ENCODE data around the gene MRPS27. TPM values are rescaled to one million over a fixed set of nuclear protein-coding genes. Genes with fewer than 3 reads are reported as not detected.

Gene MRPS27
- total RNA-seq, 1 experiment from 2014 or later = 52.7 TPM

DNA sequence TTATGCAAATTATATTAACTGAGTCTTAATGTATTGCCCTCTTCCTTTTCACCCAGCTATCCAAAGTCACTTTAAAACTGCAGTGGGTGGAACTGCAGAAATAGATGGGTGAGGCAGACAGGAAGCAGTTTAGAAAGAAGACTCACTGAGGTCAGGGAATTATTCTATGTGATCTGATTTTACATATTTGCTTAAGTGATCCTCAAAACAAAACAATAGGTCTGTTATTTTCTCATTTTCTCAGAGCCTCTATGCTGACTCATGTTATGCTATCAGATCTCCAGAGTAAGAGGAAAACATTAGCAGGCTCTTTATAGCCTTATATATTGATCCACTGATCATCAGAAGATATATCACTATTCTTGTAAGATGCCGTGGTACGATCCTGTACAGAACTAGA lies 63.5 kb downstream of the MRPS27 start:
- peak; percentile 22 for DNase-seq (ENCODE audit: low spot score)

DNA sequence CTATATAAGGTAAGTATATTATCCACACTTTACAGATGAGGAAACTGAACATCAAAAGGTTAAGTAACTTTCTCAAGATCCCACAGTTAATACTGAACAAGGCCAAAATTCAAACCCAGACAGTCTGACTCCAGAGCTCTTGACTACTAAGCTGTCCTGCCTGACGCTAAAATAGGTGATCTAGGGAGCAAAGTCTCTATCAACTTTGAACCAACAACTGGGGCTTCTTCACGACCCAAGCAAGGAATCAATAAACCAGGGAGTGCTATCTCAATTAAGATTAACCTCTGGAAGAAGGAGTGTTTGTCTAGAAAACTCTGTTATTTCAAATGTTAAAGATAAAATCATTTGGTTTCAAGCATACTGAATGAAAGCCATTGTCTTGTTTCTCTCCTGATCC lies 64.4 kb downstream of the MRPS27 start:
- DNase-seq (ENCODE audit: low spot score) = no peak

DNA sequence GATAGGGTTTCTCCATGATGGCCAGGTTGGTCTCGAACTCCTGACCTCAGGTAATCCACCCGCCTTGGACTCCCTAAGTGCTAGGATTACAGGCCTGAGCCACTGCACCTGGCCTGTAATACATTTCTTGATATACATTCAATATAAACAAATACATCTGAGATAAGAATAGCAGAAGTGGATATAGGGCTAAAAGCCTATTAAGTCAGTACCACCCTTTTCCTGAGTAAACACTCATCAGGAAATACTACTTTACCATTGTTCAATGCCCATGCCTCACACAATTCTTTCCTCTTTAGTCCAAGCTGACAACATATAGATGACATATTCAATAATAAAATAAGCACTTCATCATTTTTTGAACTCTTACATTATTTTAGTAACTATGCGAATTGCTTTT lies 64.8 kb downstream of the MRPS27 start:
- DNase-seq (ENCODE audit: low spot score) = peak; percentile 68

DNA sequence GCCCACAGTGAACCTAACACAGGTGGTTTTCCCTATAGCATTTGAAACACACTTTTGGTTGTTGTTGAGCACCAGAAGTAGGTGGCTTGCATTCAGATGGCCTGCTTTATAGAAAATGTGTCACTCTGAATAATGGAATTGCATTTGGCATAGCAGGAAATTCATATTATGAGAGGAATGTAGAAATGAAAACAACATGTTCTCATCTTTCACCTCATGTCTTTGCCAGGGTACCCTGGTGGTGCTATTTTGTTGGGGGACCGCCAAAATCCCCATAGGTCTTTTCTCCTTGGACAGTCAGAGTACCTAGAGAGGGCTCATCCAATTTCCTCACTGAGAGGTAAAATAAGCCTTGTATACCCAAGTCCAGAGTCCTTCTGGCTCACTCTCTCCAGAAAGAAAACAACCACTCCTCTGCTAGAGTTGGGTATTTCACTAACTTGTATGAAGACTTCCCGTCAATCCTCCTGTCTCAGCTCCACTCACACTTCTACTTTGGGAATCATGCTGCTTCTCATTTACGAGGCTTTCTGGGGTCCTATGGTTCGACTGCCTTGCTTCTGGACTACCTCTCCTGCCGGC lies 67.4 kb downstream of the MRPS27 start:
- no peak for DNase-seq (ENCODE audit: low spot score)

DNA sequence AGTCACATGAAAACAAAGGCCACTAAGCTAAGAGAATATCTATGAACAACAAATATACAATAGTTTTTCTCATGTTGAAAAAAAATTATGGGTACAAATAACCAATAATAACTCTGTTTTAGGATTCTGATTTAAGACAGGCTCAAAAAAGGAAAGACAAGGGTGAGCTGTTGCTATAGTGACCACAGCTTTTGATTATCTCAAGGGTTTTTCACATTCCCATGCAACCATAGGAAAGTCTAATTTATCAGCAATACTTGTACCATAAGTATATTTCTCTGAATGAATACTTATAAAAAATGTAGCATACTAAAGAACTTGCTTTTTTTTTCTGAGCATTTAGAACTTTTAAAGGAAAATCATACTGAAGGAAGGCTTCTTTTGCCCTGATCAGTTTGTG lies 68.0 kb downstream of the MRPS27 start:
- DNase-seq (ENCODE audit: low spot score) = no peak

DNA sequence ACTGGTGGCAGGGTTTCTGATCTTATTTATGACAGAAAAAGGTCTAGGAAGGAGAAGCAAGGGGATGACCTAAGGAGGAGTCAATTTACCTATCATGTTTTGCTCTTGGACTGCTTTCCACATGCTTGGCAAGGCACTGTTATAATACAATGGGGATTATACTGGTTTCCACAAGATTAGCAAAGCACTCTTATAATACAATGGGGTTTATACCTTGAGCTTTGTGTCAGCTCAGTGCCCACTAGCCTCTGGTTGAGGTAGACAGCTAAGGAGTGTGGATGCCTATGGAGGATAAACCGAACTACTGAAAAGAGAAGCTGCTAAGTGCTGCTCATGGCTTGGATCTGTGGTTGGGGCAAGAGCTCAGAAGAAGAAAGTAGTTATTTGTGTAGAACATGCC lies 68.7 kb downstream of the MRPS27 start:
- no peak for DNase-seq (ENCODE audit: low spot score)

DNA sequence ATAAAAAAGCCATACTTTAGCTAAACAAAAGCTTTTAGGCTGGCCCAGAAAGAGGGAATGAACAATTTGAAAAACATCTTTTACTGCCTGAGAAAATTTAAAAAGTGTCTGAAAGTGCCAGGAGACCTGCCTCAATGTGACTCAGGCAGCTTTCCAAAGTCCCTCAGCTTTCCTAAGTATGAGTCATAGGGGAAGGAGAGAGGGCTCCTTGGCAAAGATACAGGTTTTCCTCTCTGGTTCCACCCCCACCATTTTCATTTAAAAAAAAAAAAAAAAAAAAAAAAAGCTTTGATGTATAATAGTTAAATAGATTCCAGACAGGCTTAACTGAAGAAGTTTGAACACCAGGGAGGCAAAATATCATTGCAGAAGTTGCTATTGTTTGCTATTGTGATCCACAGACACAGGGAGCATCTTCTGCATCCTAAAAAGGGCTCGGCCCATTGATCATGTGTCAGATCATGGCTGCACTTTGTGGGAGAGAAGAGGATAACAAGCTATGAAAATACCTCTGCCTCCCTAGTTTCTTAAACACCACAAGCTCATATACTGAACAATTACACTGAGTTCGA lies 71.5 kb downstream of the MRPS27 start:
- DNase-seq (ENCODE audit: low spot score) = peak; percentile 49

DNA sequence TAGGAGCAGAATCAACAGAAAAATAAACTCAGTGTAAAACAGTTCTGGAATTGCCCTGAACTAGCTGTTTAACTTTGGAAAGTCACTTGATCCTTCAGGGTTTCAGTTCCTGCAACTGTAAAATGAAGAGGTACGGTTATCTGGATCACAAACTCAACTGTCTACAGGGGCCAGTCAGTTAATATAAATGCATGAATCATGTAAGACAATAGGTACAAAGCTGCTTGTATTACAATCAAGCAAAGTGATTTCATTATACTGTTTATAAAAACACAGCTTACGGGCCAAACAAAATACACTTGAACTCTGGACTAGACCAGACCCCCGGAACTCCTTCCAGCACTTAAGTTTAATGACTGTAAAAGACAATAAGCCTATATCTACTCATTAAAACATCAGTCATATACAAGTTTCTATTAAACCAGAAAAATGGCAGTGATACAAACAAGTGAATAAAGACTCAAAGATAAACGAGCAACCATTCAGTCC lies 73.0 kb downstream of the MRPS27 start:
- DNase-seq (ENCODE audit: low spot score) = no peak

DNA sequence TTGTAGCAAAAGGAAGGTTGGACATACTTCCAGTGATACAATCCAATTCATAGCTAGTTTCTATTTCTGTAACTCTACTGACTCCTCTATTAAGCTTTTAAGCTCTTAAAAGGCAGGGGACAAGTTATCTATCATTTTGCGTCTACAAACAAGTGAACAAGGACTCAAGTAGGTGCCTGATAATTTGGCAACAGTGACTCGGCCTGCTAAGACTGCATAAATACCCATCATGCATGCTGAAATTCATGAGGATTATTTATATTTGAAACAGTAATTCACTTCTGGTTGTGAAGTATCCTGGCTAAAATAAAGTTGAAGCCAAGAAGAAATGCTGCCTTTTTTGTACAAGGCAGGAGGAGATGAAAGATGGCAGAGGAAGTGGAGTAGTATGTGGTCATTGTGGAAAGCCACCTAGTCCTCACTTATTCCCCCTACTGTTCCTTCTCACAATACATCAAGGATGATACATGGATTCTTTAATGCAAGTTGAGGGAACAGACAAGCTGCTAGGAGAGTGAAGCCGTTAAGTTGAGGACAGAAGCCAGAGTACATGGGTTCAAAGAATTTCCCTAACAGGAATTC lies 74.0 kb downstream of the MRPS27 start:
- DNase-seq (ENCODE audit: low spot score) = no peak

DNA sequence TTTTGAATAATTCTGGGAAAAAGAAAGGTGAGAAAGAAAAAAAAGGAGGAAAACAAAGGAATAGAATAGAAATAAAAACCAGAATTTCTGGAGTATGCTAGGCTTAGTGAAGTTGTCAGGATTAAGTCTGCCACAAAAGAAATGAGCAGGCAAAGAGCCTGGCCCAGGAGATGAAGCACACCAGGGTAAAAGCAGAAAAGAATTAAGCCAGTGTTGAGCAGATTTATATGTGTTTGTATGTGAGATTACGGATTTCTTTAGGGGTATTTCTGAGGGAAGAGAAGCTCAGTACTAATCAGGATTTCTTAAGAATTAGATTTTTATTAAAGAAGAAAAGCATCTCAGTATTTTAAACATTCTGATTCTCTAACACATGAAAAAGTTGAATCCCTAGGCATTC lies 74.5 kb downstream of the MRPS27 start:
- no peak for DNase-seq (ENCODE audit: low spot score)

DNA sequence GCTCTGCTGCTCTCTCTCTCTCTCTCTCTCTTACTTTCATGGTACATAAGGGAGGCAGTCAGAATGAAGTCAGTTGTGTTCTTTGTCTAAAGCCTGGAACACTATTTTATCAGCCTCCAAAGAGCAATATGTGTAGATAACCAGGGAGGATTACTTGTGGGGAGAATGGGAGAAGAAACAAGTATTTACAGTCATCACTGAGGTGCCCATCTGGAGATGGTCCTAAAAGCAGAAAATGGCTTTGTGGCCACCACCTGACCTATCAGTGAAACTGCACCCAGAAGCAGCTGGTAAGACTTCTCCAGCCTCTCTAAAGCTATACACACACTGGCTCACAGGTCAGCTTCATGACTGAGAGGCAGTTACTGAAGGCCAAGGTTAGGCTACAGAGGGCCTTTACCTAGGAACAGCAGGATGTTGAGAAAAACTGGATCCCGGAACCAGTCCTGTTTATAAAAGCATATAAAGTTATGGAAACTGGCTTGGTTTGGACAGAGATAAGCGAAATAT lies 75.1 kb downstream of the MRPS27 start:
- DNase-seq (ENCODE audit: low spot score) = peak; percentile 52

DNA sequence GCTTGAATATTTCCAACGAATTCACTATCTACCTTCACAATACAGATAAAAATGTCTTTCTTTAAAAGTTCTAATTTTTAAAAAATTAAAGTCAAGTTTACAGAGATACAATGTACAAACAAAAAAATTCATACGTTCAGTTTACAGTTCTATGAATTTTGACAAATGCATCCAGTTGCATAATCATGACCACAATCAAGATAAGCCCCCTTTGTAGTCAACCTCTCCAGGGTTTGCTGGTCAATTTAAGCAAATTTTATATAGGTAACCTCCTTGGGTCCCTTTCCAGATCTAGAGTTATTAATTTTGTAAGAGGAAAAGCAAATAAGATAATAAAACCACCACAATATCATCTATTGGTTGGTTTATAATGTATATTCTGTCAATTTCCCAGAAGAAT lies 76.3 kb downstream of the MRPS27 start:
- no peak for DNase-seq (ENCODE audit: low spot score)

DNA sequence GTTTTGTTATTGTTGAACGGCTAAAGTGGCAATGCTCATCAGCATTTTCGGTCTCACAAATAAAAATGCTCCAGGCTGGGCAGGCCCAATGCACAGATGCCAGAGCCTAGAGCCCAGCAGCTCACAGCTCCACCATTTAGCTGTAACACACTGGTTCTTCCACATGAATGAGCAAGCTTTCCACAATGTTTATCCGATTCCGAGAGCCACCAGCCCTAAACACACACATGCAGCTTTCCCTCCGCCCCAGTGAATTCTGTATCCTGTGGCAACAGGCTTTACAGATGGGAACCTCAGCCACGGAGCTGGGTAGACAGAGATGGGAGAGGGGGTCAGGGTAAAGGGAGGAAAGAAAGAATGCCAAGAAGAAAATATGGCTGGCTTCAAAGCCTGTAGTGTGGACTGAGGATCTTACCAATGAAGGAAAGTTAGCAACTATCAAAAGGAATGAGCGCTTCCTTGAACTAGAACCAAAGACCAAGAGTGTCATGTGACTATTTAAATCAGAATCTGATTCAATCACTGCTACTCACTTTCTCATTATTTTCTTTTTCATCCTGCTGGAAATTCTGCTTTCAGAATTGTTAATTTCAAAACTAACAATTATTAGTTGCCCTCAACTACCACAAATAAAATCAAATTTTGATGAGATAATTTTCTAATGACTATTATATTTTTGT lies 77.1 kb downstream of the MRPS27 start:
- no peak for DNase-seq (ENCODE audit: low spot score)

DNA sequence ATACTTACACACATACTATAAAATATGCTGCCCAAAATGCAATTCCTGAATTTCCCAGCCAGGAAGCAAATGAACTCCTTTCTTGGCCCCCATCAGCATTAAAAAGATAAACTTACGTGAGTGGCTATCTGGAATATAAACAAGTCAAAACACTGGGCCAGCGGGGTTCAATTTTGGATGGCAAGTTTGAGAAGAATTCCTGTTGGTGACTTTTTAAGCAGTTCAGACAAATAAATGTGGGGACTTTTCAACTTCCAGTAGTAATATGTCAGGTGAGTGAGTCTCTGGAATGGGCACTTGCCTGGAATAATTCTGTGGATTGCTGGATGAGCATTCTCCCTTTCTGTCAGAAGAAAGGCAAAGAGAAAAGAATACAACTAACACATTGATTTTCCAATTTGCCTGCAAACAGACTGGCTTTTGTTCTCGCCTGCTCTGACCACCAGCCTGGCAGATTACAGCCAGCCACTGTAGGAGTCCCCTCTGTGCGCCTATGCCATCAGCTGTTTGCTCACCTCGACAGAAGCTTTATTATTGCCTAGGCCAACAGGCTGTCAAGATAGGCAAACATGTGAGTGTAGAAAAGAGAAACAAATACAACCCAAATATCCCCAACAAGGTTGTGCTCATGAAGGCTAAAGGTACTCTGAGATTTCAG lies 78.6 kb downstream of the MRPS27 start:
- DNase-seq (ENCODE audit: low spot score) = no peak

DNA sequence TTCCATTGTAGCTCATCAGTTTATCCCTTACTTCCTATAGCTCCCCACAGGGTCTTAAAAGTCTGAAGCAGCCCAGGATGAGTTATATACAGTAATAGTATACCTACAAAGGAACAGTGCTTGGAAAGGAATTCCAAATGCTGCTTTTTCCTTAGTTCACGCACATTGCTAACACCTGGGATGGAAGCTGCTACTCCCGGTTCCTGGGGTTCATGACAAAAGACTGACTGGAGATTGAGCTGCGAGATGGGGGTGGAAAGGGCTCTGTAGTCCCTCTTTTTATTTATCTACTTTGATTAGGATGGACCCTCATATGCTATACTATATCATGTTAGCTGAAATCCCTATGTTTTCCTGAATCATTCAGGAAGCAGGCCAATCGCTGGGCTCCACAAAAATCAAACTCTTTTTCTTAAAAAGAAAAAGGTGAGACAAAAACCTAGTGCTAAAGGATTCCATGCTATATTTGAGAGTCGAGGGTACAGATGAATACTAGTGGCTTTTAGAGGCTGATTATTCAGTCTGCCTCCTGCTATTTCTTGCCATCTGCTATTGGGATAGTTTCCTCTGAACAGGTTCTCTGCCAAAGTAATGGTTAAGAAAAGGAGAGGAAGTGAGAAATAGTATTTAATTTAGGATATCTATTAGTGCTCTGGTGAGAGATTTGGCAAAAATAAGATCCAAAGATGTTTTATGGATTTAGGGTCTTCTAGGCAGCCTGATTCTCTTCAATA lies 81.2 kb downstream of the MRPS27 start:
- no peak for DNase-seq (ENCODE audit: low spot score)

DNA sequence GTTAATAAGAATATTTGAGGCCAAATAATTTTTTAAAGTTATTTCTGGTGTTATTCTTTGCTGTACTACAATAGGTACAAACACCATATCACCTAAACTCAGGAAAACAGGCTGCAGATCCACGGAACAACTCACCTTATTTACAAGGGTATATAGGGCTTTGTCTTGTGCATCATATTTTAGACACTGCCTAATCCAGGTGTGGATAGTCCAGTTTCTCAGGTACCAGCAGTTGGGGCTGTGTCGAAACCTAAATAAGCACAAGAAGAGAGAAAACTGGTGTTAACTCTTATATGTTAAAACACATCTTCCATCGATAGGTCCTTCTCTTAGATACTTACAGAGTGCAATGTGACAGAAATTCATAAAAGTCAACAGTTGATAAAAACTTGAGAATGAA lies 82.2 kb downstream of the MRPS27 start:
- DNase-seq (ENCODE audit: low spot score) = no peak

DNA sequence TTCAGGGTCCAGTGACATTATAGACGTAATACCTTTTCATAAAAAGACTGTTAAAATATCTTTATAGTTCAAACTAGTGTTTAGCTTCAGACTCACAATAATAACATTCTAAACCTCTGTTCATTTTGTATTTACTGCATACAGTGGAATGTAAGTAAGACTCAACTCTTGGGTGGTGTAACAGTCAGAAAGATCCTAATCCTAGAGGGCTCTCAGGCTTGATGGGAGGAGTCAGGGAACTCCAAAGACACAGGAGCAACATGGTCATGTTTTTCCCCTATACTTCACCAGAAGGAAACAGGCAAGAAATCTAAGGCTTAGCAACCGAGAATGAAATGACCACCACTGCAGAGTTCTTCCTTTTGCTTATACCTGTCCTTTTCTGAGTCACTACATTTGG lies 82.6 kb downstream of the MRPS27 start:
- no peak for DNase-seq (ENCODE audit: low spot score)

DNA sequence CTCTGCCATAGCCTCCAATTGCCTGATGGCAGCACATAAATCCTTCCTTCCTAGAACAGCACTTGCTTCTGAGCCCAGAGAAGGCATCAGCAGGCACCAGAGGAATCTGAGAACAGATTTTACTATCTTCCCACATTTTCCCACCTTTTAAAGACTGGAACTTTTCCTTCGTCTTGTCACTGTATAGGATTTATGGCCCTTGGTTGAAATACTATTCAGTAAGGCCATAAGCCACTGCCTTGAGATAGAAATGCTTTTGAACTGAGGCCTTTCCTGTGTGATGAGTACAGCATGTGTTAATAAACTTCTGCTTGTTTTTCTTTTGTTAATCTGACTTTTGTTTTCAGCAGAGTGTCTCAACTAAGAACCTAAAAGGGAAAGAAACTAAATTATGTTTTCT lies 84.3 kb downstream of the MRPS27 start:
- DNase-seq (ENCODE audit: low spot score) = no peak

DNA sequence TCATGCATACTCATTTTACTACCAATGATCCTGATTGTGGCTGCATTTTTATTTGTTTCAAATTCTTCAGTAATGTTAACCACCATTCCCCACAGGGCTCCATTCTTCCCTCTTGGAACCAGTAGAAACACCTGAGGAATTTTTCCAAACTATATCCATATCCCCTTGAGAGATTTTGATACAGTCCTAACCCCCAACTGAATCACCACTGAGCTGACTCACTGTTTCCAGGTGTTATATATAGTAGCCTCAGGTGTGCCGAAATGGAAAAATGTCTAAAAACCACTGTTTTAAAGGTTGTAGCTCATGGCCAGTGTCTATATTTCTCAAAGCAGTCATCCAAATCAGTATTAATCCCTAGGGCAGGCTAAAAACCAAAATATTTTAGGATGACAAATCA lies 85.2 kb downstream of the MRPS27 start:
- no peak for DNase-seq (ENCODE audit: low spot score)

DNA sequence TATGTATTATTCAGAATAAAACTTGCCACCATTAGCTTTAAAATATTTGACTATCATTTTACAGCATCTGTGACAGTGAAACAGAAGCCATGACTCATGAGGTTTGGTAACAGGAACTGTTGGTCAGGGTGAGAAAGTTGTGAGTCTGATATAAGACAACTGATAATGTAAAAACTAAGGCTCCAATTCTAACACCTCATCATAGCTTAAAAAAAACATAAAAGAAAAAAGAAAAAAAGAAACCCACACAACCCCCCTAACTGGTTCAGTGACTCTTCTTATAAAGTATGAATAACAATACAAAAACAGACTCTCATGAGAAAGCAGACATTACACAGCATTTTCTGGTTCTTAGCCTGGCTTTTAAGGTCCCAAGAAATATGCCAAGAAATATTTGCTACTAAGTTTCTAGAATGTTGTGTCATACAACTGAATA lies 85.8 kb downstream of the MRPS27 start:
- peak; percentile 24 for DNase-seq (ENCODE audit: low spot score)

DNA sequence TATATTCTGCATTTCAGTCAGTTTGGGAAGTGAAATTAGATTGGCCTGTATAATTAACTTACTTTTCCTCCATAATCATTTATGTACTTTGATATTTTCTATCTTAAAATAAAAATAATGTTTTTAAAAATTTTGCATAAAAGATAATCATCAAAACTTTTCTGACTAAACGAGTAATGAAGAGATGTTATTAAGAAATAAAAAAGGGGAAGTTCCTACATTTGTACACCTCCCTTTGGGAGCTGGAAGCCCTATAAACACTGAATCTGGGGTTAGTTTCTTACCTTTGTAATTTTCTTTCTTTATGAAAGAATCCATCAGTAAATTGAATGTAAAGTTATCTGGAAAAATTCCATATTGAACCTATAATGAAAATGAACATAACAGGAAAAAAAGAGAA lies 86.2 kb downstream of the MRPS27 start:
- no peak for DNase-seq (ENCODE audit: low spot score)

Measured in HT-29 (cell line).